Lung (tissue), 12 donors: Measurements from ENCODE around the gene RAB3IL1. TPM values are rescaled to one million over a fixed set of nuclear protein-coding genes. Genes with fewer than 3 reads are reported as not detected.

Experiments
- ATAC-seq: fragments of 200-7000 bp; cut with Tn5 transposase; one replicate; pipeline ENCODE4 v1.9.1; 2020; ENCODE audit warnings: moderate number of reproducible peaks; ENCODE audit not compliant: insufficient read depth, low FRiP score
- DNase-seq, 3 donors: peaks; one replicate each; pipeline ENCODE4 v3.0.0-alpha.2; 2013 to 2017
- H3K27ac ChIP-seq, 2 donors: one replicate each; pipeline ENCODE4 v1.5.1; 2013; ENCODE audit warnings: mild to moderate bottlenecking in 2 of 2, moderate library complexity in 2 of 2, control low read depth in 1 of 2, inconsistent platforms in 1 of 2, low read depth in 1 of 2, low read length in 1 of 2
- H3K27me3 ChIP-seq, 3 donors: one replicate each; pipeline ENCODE4 v1.5.1; 2013; ENCODE audit warnings: low read length in 2 of 3; ENCODE audit not compliant: control insufficient read depth in 3 of 3, insufficient read depth in 3 of 3
- H3K36me3 ChIP-seq, 4 donors: one replicate each; pipeline ENCODE4 v1.5.1; 2013; ENCODE audit warnings: low read length in 4 of 4, mild to moderate bottlenecking in 1 of 4, moderate library complexity in 1 of 4; ENCODE audit not compliant: control insufficient read depth in 4 of 4, insufficient read depth in 4 of 4
- H3K4me1 ChIP-seq, 5 donors: one replicate each; pipeline ENCODE4 v1.5.1; 2013; ENCODE audit warnings: low read length in 5 of 5, mild to moderate bottlenecking in 2 of 5, moderate library complexity in 1 of 5; ENCODE audit not compliant: control insufficient read depth in 5 of 5, insufficient read depth in 5 of 5
- H3K4me3 ChIP-seq: one replicate; pipeline ENCODE4 v1.5.1; 2013; ENCODE audit warnings: mild to moderate bottlenecking, control low read depth, moderate library complexity
- H3K9ac ChIP-seq, 2 donors: one replicate each; pipeline ENCODE4 v1.5.1; 2013; ENCODE audit warnings: low read length in 2 of 2, control low read depth in 1 of 2; ENCODE audit not compliant: insufficient read depth in 1 of 2
- H3K9me3 ChIP-seq, 4 donors: one replicate each; pipeline ENCODE4 v1.5.1; 2013; ENCODE audit warnings: low read length in 3 of 4, mild to moderate bottlenecking in 1 of 4, moderate library complexity in 1 of 4; ENCODE audit not compliant: control insufficient read depth in 4 of 4, insufficient read depth in 3 of 4
- WGBS, 2 donors: extraction: QIAGEN DNeasy Blood & Tissue Kit; methylation state at CpG; one replicate each; pipeline ENCODE4 v1.1.7; 2013; 5-methylcytosine and 5-hydroxymethylcytosine counted together
- polyA plus RNA-seq, 2 donors: library from polyadenylated mRNA; stranded (reverse); fragments of 200-250 nt; gene quantifications; one replicate each; pipeline ENCODE4 v1.2.1, GENCODE V29; 2013
- total RNA-seq, 2 donors: library from RNA; depleted of rRNA in 1 of 2; stranded (reverse); fragments of >200 nt in 1 of 2; gene quantifications; one replicate each; pipeline ENCODE4 v1.2.1, GENCODE V29; 2014 to 2021
- TF ChIP-seq, protein P1 (sequence below): IDR thresholded peaks from 2 replicates; pipeline ENCODE4 v1.5.1; 2012; ENCODE audit warnings: mild to moderate bottlenecking; ENCODE audit errors: control extremely low read depth, extremely low read depth
- donor health status: control.
- donor health status: control.
- donor health status: Bipolar disorder and iron deficiency.
- donor health status: healthy.
- donor health status: DM: yes; HTN: yes; CAD: no.

Gene RAB3IL1
- total and polyA plus RNA-seq, 4 donors, result 6.7 to 20.8 (median 9.8) TPM

- WGBS, 2 donors, result 74 to 78% methylated on average over 17 to 18 of the region's 18 CpGs
- TF ChIP-seq, protein P1, sequence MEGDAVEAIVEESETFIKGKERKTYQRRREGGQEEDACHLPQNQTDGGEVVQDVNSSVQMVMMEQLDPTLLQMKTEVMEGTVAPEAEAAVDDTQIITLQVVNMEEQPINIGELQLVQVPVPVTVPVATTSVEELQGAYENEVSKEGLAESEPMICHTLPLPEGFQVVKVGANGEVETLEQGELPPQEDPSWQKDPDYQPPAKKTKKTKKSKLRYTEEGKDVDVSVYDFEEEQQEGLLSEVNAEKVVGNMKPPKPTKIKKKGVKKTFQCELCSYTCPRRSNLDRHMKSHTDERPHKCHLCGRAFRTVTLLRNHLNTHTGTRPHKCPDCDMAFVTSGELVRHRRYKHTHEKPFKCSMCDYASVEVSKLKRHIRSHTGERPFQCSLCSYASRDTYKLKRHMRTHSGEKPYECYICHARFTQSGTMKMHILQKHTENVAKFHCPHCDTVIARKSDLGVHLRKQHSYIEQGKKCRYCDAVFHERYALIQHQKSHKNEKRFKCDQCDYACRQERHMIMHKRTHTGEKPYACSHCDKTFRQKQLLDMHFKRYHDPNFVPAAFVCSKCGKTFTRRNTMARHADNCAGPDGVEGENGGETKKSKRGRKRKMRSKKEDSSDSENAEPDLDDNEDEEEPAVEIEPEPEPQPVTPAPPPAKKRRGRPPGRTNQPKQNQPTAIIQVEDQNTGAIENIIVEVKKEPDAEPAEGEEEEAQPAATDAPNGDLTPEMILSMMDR, result no peak
- ATAC-seq, result no peak
- no peaks in the 10 kb centered on the region for H3K36me3 ChIP-seq
- no peak overlapping the region for H3K27ac ChIP-seq
- DNase-seq, result no peak
- H3K27me3 ChIP-seq, result peaks cover 0 to 8% (median 0%) of the 10 kb centered on the region in 3 donors
- H3K4me3 ChIP-seq, result no peak overlapping the region
- no peaks in the 10 kb centered on the region for H3K9me3 ChIP-seq
- peaks cover 0 to 43% (median 21%) of the 10 kb centered on the region in 5 donors for H3K4me1 ChIP-seq
- no peak overlapping the region for H3K9ac ChIP-seq
Measured at GRCh38 chr11:61912991-61913698, 4.2 kb downstream of the RAB3IL1 start.

GRCh38 chr11:61912530-61912898 is 4.9 kb downstream of the RAB3IL1 start:
- Histone ChIP-seq H3K27me3 (peaks cover 0 to 3% (median 0%) of the 10 kb centered on the region in 3 donors), H3K4me1 (peaks cover 0 to 37% (median 17%) of the 10 kb centered on the region in 5 donors), H3K36me3 (no peaks in the 10 kb centered on the region), H3K9ac (no peak overlapping the region), H3K27ac (no peak overlapping the region), H3K4me3 (no peak overlapping the region), H3K9me3 (no peaks in the 10 kb centered on the region)
- TF ChIP-seq, protein P1, result no peak
- ATAC-seq, result no peak
- DNase-seq, result no peak
- WGBS, 2 donors, result 55 to 71% methylated on average over 6 of the region's 6 CpGs

DNA sequence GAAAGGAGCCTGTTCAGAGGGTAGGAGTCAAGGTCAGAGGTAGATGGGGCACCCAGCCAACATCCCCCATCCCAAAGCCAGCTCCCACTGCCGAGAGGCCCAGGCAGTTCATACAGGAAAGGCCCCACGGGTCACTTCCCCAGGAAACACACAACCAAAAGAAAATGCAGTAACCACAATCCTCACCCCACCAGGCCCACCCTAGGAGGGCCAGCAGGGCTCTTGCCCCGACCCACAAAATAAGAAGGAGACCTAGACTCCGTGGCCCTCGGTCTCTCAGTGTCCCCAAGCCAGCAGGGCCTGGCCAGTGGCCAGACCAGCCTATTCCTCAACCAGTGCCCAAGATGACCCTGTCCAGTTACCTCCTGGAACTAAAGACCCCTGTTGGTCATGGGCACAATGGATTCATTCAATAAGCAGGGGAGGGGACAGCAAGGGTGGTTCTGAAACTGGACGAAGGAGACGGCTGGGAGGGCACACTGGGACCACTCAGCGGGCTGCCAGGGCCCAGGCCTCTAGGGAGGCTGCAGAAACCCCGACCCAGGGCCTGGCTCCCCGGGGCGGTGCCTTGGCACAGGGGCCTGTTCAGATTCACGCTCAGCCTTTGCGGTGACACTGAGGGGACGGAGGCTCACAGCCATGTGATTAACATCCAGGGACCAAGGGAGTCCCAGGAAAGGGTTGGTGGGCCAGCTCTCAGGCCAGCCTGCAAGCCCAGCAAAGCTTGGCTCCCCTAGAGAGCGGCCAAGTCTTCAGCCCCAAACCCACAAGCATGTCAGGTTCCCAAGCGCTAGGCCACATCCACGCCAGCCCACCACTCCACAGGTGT is 5.5 kb downstream of the RAB3IL1 start:
- 72 to 73% methylated on average over 17 of the region's 17 CpGs for WGBS, 2 donors
- peaks cover 0 to 1% (median 0%) of the 10 kb centered on the region in 3 donors for H3K27me3 ChIP-seq
- H3K4me3 ChIP-seq, result no peak overlapping the region
- DNase-seq (no peak), ATAC-seq (no peak)
- TF ChIP-seq, protein P1, result no peak
- peaks cover 0 to 4% (median 0%) of the 10 kb centered on the region in 4 donors for H3K36me3 ChIP-seq
- H3K9ac ChIP-seq, result no peak overlapping the region
- no peaks in the 10 kb centered on the region for H3K9me3 ChIP-seq
- no peak overlapping the region for H3K27ac ChIP-seq
- H3K4me1 ChIP-seq, result peaks cover 0 to 36% (median 17%) of the 10 kb centered on the region in 5 donors
